ENCODE results near the gene MS4A4A. TPM values are rescaled to one million over a fixed set of nuclear protein-coding genes. Genes with fewer than 3 reads are reported as not detected.

The MS4A4A gene
- total and polyA plus RNA-seq, 2 of the 13 experiments (the other 11 are each of a cell fraction or from before 2014, with no cell fraction given), result not detected

GRCh38 chr11:60315871-60316270 is 35.4 kb downstream of the MS4A4A start (continued):
- TF ChIP-seq THAP9 (CRISPR knock-in tag; IDR thresholded peaks at IDR 0.05; ENCODE audit: borderline replicate concordance) (no peak), ZNF530 (CRISPR knock-in tag; IDR thresholded peaks at IDR 0.05; ENCODE audit: low read depth) (no peak), ZNF678 (CRISPR knock-in tag; IDR thresholded peaks at IDR 0.05) (no peak), FOXA3 (CRISPR knock-in tag; IDR thresholded peaks at IDR 0.05) (no peak), ZNF232 (CRISPR knock-in tag; IDR thresholded peaks at IDR 0.05; ENCODE audit: borderline replicate concordance) (no peak)

GRCh38 chr11:60316317-60316716 is 35.9 kb downstream of the MS4A4A start:
- ATAC-seq (no peak), DNase-seq (ENCODE audit: low spot score) (no peak), FAIRE-seq (no peak)
- intact Hi-C loops (cut with micrococcal nuclease; ENCODE audit: unreplicated experiment), result no loop called here
- ChIA-PET CTCF (ENCODE audit: low intra/inter-chr PET ratio, low total read pairs) (no interaction called here), POLR2A (no interaction called here)
- no peak for TF ChIP-seq SIN3B (IDR thresholded peaks at IDR 0.05; ENCODE audit: low read length)
- no peak for TF ChIP-seq ZNF749 (CRISPR knock-in tag; IDR thresholded peaks at IDR 0.05; ENCODE audit: borderline replicate concordance)
- TF ChIP-seq ZNF234 (CRISPR knock-in tag; conservative IDR thresholded peaks at IDR 0.05), result no peak
- TF ChIP-seq ZNF224 (CRISPR knock-in tag; IDR thresholded peaks at IDR 0.05), result no peak
- no peak for TF ChIP-seq ZNF720 (CRISPR knock-in tag; IDR thresholded peaks at IDR 0.05)
- no peak for TF ChIP-seq ZNF891 (CRISPR knock-in tag; IDR thresholded peaks at IDR 0.05)
- TF ChIP-seq THRA (CRISPR knock-in tag; IDR thresholded peaks at IDR 0.05; ENCODE audit: borderline replicate concordance), result no peak
- no peak overlapping the region for H2AFZ ChIP-seq (ENCODE audit: low read length)
- H4K20me1 ChIP-seq (ENCODE audit: insufficient read depth, low read length), result no peaks in the 10 kb centered on the region
- H3K4me3 ChIP-seq (replicated peaks in 1 of 3; ENCODE audit: insufficient read depth in 1 of 3, low read depth in 2 of 3, low read length in 3 of 3), result no peak overlapping the region
- no peaks in the 10 kb centered on the region for H3K27me3 ChIP-seq (ENCODE audit: control insufficient read depth in 1 of 2, insufficient read depth in 2 of 2, low read length in 2 of 2)
- H3K36me3 ChIP-seq (replicated peaks in 1 of 2; ENCODE audit: control insufficient read depth in 1 of 2, insufficient read depth in 2 of 2, low read length in 2 of 2), result no peaks in the 10 kb centered on the region
- H3K9me3 ChIP-seq (ENCODE audit: low read length), result no peaks in the 10 kb centered on the region; the same call in 1 of the 2 replicates
- no peak overlapping the region for H3K4me2 ChIP-seq (ENCODE audit: low read depth, low read length)
- no peak overlapping the region for H3K9ac ChIP-seq (ENCODE audit: insufficient read depth, low read depth, low read length)
- no TSS peak for BruUV-seq (replicated peaks)
- no peaks in the 10 kb centered on the region for H3K79me2 ChIP-seq (ENCODE audit: insufficient read depth, low read length)
- no peak overlapping the region for H3K27ac ChIP-seq (ENCODE audit: extremely low read length, insufficient read depth, low read length)
- in situ Hi-C loops (cut with HindIII; ENCODE audit: extremely low pct_ligation_motif_present, low pct_unique_long_range_greater_than_20kb), result no loop called here
- no peaks in the 10 kb centered on the region for H3K4me1 ChIP-seq (ENCODE audit: insufficient read depth, low read length)
- 1% methylated on average over 2 of the region's 2 CpGs for WGBS (ENCODE audit: low lambda C conversion rate)

All from HepG2 (cell line).